ENCODE data around the gene ACADSB. TPM values are rescaled to one million over a fixed set of nuclear protein-coding genes. Genes with fewer than 3 reads are reported as not detected.

Gene ACADSB
- polyA plus RNA-seq, 1 donor from 2014 or later = 20.3 TPM

DNA sequence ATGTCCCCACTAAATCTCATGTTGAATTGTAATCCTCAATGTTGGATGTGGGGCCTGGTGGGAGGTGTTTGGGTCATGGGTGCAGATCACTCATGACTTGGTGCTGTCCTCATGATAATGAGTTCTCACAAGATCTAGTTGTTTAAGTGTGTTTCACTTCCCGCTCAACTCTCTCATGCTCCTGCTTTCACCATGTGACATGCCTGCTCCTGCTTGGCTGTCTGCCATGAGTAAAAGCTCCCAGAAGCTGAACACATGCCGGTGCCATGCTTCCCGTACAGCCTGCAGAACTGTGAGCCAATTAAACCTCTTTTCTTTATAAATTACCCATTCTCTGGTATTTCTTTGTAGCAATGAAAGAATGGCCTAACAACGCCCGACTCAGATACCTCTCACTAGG lies 34.8 kb upstream of the ACADSB start:
- Histone ChIP-seq H3K36me3 (ENCODE audit: insufficient read depth, low read length) (no peaks in the 10 kb centered on the region), H3K9ac (ENCODE audit: low read length) (no peak overlapping the region)
- TF ChIP-seq SMC3 (conservative IDR thresholded peaks at IDR 0.05; ENCODE audit: poor library complexity) (no peak), RAD21 (conservative IDR thresholded peaks at IDR 0.05) (no peak), CTCF (IDR thresholded peaks at IDR 0.05; ENCODE audit: poor library complexity, severe bottlenecking) (no peak), TAF1 (IDR thresholded peaks at IDR 0.05; ENCODE audit: low read depth) (no peak), POLR2AphosphoS5 (IDR thresholded peaks at IDR 0.05) (no peak), EP300 (conservative IDR thresholded peaks at IDR 0.05; ENCODE audit: poor library complexity, severe bottlenecking) (no peak), REST (IDR thresholded peaks at IDR 0.05; ENCODE audit: borderline replicate concordance) (no peak), MXI1 (conservative IDR thresholded peaks at IDR 0.05; ENCODE audit: poor library complexity, severe bottlenecking) (no peak), EZH2 (IDR thresholded peaks at IDR 0.05; ENCODE audit: borderline replicate concordance, insufficient read depth, low read length, poor library complexity, severe bottlenecking) (no peak)

DNA sequence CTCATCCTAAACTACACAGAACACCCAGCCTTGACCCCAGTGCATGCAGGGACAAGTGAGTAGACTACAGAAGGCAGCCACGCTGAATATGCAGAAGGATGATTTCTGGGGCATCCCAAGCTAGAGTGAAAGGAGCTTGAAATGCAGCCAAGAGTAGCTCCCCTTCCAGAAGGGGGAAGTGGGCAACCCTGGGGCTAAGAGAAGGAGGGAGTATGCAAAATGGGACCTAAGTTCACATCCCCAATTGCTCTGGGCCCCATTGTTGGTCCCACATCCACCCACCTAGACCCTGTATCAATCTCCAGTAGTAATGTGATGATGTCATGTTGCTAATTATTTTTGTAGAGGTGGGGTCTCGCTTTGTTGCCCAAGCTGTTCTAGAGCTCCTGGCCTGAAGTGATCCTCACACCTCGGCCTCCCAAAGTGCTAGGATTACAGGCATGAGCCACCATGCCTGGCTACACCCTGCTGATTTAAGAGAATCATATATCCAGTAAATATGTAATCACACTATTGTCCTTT lies 34.2 kb upstream of the ACADSB start:
- Histone ChIP-seq H4K20me1 (ENCODE audit: insufficient read depth) (no peaks in the 10 kb centered on the region), H3K27me3 (ENCODE audit: insufficient read depth, low read depth, low read length) (no peaks in the 10 kb centered on the region), H3F3A (ENCODE audit: insufficient read depth, low read length, poor library complexity, severe bottlenecking) (no peaks in the 10 kb centered on the region), H3K79me2 (replicated peaks; ENCODE audit: insufficient read depth, low read length) (no peaks in the 10 kb centered on the region), H3K9me2 (ENCODE audit: insufficient read depth, low read length) (no peaks in the 10 kb centered on the region), H3K9ac (ENCODE audit: low read length) (no peak overlapping the region), H3K4me2 (ENCODE audit: low read length) (no peak overlapping the region), H3K4me3 (ENCODE audit: low read length) (no peak overlapping the region), H3K27ac (ENCODE audit: low read length) (no peak overlapping the region), H3K9me3 (ENCODE audit: low read length) (no peaks in the 10 kb centered on the region), H2AFZ (ENCODE audit: low read depth, low read length) (no peak overlapping the region), H3K36me3 (ENCODE audit: insufficient read depth, low read length) (no peaks in the 10 kb centered on the region)
- no peak for TF ChIP-seq MXI1 (conservative IDR thresholded peaks at IDR 0.05; ENCODE audit: poor library complexity, severe bottlenecking)
- no peak for TF ChIP-seq EZH2 (IDR thresholded peaks at IDR 0.05; ENCODE audit: borderline replicate concordance, insufficient read depth, low read length, poor library complexity, severe bottlenecking)
- no peak for TF ChIP-seq TAF1 (IDR thresholded peaks at IDR 0.05; ENCODE audit: low read depth)
- TF ChIP-seq SMC3 (conservative IDR thresholded peaks at IDR 0.05; ENCODE audit: poor library complexity) = no peak
- no peak for TF ChIP-seq POLR2AphosphoS5 (IDR thresholded peaks at IDR 0.05)
- no peak for TF ChIP-seq CTCF (IDR thresholded peaks at IDR 0.05; ENCODE audit: poor library complexity, severe bottlenecking)

More for the DNA sequence above, 34.8 kb upstream of the ACADSB start:
- H2AFZ ChIP-seq (ENCODE audit: low read depth, low read length) = no peak overlapping the region
- H3K4me2 ChIP-seq (ENCODE audit: low read length) = no peak overlapping the region
- no peaks in the 10 kb centered on the region for H3K9me2 ChIP-seq (ENCODE audit: insufficient read depth, low read length)
- H3K79me2 ChIP-seq (replicated peaks; ENCODE audit: insufficient read depth, low read length) = no peaks in the 10 kb centered on the region
- no peaks in the 10 kb centered on the region for H4K20me1 ChIP-seq (ENCODE audit: insufficient read depth)
- H3K27ac ChIP-seq (ENCODE audit: low read length) = no peak overlapping the region
- H3K4me3 ChIP-seq (ENCODE audit: low read length) = no peak overlapping the region
- no peaks in the 10 kb centered on the region for H3F3A ChIP-seq (ENCODE audit: insufficient read depth, low read length, poor library complexity, severe bottlenecking)
- H3K27me3 ChIP-seq (ENCODE audit: insufficient read depth, low read depth, low read length) = no peaks in the 10 kb centered on the region
- no peaks in the 10 kb centered on the region for H3K9me3 ChIP-seq (ENCODE audit: low read length)
